Kidney capillary endothelial cell (primary cell): ENCODE data around the gene SUGCT.
"Not testable (repeated sequence)": the region's sequence is repeated elsewhere in the genome, so short reads cannot be mapped to it uniquely, and the experiment has no call there.

Source experiments
- DNase-seq: peaks from one replicate; pipeline ENCODE4 v3.0.0-alpha.2; 2018; ENCODE audit warnings: low spot score

SUGCT gene

GRCh38 chr7:40263752-40264390 lies 129.1 kb downstream of the SUGCT start:
- DNase-seq, result no peak

DNA sequence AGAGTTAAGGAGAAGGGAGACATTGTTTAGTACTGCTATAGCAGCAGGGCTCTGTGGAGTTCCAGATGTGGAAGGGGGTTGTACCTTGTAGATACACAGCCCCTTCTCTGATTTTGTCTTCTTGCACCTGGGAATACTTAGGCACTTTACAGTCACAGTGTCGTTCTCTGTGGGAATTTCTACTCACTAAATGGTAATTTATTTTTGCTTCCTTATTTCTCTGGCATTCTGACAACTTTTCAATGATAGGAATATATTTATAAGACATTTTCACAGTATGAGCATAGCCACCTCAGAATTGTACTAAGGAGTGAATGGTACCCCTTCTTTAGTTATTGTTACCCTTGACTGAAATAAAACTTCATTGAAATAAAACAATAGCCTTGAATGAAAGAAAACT lies 132.8 kb downstream of the SUGCT start:
- no peak for DNase-seq

DNA sequence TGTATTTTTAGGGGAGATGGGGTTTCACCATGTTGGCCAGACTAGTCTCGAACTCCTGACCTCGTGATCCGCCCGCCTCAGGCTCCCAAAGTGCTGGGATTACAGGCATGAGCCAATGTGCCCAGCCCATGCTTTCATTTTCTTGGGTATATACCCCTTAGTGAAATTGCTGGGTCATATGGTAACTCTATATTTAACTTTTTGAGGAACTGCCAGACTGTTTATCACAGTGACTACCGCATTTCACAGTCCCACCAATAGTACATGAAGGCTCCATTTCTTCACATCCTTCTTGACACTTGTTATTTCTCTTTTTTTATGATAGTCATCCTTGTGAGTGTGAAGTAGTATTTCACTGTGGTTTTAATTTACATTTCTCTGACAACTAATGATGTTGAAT lies 134.0 kb downstream of the SUGCT start:
- not testable (repeated sequence) for DNase-seq

DNA sequence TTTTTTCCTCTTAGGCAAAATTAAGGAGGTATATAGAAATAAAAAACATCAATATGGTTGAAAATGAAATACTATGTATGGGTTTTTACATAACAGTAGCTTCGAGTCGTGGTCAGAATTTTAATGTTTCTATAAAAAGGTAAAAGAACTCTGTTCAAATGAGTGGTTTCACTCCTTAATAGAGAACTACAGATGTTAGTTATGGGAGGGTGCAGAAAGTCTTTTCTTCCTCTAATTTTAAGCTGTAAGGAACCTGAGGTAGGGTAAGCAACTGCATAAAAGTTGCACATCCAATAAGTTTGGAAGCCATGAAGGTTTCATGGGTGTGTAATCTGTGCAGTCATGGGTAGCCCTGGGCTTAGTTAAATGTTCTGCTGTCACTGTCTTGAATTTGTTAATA lies 141.3 kb downstream of the SUGCT start:
- DNase-seq, result no peak

- no peak for DNase-seq
Measured at GRCh38 chr7:40279991-40280390, 145.2 kb downstream of the SUGCT start.

GRCh38 chr7:40282858-40283257 lies 148.1 kb downstream of the SUGCT start:
- DNase-seq, result no peak

DNA sequence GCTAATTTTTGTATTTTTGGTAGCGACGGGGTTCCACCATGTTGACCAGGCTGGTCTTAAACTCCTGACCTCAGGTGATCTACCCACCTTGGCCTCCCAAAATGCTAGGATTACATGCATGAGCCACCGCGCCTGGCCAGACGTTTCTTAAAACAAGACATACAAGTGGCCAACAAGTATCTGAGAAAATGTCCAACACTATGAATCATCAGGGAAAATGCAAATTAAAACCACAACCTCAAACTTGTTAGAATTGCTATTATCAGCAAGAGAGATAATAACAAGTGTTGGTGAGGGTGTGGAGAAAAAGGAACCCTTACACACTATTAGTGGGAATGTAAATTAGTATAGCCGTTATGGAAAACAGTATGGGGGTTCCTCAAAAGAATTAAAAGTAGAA lies 148.6 kb downstream of the SUGCT start:
- DNase-seq, result no peak

- no peak for DNase-seq
Measured at GRCh38 chr7:40288827-40289226, 154.0 kb downstream of the SUGCT start.

DNA sequence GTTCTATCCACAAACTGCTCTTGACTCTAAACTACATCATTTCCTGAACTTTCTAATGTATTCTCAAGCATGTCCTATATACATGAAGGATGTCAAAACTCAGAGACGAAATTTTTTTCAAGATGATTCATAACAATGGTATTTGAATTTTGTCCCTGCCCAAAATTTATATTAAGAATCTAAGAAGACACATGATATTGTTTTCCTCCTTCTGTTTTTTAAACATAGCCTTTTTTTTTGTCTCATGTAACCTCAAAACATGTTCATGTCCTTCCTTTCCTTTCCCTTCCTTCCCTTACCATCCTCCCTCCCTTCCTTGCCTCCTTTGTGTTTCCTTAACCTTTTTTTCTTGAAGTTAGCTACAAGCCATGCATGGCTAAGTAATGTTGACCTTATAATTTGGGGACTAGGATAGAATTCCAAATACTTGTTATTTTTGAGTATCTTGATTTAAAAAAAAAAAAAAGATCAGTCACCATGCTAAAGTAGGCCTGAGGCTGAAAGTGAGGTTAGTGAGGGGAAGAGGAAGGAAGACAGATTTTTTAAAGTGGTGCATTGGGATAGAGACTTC lies 163.0 kb downstream of the SUGCT start:
- DNase-seq, result peak; percentile 85

GRCh38 chr7:40298421-40298820 lies 163.6 kb downstream of the SUGCT start:
- peak; percentile 25 for DNase-seq

- DNase-seq, result peak; percentile 95
Measured at GRCh38 chr7:40299097-40299496, 164.3 kb downstream of the SUGCT start.

DNA sequence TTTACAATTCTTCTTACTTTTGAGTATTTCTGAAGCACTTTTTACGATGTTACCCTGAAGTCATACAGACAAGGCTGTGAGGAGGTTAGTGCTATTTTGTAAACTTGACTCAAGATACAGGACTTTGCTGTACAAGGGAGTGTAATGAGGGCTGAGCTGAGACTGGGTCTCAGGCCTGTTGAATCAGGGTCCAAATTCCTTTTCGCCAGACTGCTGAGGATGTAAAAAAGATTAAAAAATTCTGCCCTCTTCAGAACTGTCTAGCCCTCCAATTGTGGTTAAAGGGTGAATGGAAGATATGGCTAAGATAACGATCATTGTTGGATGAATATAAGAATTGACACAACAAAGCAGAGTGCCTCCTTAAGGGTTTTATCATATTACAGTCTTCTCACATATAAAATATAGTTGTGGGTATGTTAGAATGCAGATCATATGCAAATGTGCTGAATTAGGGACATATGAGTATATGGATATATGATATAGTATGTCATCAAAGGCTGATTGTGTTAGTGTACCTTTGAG lies 165.4 kb downstream of the SUGCT start:
- DNase-seq, result no peak

DNA sequence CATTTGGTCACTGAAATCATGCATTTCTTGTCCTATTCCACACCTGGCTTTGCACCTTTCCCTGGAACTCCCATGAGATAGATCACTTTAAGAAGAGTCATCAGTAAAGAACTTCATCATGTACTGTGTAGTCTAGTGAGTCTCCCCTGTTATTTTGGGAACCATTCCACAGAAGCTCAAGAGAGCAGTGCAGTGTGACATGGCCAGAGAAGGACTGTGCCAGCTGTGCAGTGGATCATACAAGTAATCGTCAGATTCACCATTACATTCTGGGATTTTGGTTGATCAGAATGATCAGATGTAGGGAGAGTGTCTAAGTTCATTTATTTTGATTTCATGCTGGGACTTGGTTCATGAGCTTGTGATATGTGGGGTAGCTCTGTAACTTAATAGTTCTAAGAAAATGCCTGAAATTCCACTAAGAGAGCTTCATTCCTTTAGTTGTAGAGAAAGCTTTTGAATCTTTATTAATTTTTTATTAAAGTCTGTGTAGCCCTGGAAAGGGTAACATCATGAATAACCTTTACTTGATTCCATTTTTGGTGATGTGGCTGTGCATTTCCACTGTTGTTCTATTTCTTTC lies 166.8 kb downstream of the SUGCT start:
- no peak for DNase-seq

DNA sequence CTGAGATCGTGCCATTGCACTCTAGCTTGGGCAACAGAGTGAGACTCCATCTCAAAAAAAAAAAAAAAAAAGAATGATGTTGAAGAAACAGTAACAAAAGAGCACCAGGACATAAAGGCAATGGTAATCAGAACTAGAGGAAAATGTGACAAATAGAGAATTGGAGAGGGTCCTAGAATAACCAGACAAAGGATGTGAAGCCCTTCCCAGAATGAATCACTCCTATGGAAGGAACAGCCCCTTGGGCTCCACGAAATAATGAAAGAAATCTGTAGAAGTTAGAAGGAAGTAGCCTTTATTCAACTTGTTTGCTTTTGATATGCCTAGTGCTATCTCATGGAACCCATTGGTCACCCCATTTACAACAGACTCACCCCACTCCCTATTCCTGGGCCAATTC lies 169.2 kb downstream of the SUGCT start:
- DNase-seq, result no peak

- no peak for DNase-seq
Measured at GRCh38 chr7:40305229-40305628, 170.4 kb downstream of the SUGCT start.

- no peak for DNase-seq
Measured at GRCh38 chr7:40306025-40306424, 171.2 kb downstream of the SUGCT start.

DNA sequence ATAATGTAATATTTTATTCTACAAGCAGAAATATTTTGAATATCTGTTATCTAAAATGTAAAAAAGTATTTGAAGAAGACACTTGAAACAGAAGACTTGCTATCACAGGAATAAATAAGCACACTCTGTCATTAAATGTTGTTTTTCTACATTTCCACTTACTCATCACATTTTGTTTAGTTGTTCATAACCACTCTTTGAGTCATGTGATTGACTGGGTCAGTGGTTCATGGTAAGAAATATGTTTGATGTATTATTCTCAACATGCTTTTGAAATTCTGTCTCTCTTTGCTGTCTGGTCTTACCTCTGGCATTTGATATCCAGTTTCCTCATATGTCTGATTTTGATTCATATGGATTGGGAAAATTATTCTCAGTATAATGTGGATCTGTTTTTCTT lies 171.8 kb downstream of the SUGCT start:
- DNase-seq, result peak; percentile 24

DNA sequence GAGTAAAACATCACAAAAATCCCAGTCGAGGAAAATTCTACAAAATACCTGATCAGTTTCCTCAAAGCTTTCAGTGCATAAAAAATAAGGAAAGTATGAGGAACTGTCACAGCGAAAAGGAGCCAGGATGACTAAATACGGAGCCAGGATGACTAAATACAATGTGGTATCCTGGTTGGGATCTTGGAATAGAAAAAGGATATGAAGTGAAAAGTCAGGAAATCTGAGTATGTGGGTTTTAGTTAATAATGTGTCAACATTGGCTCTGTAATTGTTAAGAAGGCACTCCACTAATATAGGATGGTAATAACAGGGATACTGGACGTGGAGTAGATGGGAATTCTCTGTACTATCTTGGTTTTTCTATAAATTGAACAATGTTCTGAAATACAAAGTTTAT lies 175.5 kb downstream of the SUGCT start:
- DNase-seq, result peak; percentile 67

GRCh38 chr7:40311307-40311706 lies 176.5 kb downstream of the SUGCT start:
- DNase-seq, result no peak

- DNase-seq, result no peak
Measured at GRCh38 chr7:40315277-40315676, 180.5 kb downstream of the SUGCT start.

DNA sequence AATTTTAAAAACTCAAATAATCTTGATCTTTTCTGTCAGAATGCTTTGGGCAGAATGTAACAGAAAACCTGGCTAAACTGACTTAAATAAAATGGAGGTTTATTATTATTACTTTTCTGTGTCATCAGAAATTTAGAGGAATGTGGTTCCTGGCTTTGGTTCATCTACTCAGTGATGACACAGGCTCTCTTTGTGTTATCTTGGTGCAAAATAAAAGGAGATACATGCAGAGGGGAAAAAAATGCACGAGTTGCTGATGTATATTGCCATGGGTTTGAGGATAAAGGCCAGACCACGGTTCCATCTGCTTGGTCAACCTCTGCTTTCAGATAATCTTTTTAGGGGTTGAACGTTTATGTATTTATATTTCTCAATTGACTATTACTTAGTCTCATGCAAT lies 181.4 kb downstream of the SUGCT start:
- DNase-seq, result no peak

DNA sequence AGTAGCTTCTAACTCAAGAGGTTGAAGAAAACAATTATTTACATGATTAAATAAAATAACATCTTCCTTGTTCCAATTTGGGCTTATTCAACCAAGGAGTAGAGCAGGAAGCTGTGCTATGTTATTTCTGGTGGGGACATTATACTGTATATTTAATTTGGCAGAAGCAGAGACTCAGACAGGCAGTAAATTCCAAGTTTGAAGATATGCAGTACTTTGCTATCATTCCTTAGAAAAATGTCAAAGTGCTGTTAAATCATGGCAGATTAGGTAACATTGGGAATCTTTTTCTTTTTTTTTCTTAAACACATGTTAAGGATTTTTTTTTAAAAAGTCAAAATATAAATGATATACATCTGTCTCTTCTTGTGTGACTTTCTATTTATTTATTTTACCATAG lies 190.1 kb downstream of the SUGCT start:
- DNase-seq, result no peak

DNA sequence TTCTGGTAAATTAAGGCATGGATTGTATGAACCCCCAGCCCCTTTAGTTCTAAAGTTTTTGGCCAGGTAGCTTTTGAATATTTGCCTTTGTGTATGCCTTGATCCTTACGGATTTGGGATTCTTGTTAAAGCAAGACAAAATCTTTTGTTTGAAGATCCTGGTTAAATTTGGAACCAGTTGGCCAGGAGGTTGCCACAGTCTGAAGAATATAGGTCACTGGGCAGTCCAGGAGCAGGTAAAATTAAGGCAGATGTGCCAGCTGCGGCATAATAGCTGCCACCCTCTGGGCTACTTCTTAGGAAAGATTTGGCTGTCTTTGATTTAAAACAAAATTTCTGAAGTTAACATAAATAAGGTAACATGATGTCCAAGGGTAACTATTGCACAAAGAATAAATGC lies 192.3 kb downstream of the SUGCT start:
- no peak for DNase-seq

DNA sequence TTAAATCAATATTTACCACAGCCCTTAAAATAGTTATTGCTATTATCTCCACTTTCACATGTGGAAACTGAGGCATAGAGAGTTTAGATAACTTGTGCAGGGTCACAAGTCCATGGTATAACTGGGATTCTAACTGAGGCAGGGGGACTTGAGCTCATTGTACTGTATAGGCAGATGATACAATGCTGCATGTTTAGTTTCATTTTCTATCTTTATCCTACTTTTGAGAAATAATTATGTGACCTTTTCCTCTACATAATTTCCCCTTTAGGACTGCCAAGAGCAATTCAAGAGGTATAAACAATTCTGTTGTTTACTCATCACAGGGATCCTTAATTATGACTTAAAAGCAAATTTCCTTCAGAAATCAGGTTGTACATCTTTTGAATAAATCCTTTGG lies 193.1 kb downstream of the SUGCT start:
- no peak for DNase-seq
